HL-60/S4 treated with phorbol 12-myristate 13-acetate at 8.2 ng/mL for 4 days and 3 days (cell line): ENCODE results near the gene PHLDB1.

Experiments used
- in situ Hi-C: fragments of 300-500 bp; cut with MboI; formaldehyde crosslinking; loops from 2 replicates; pipeline ENCODE4 v1.15.0; 2022; ENCODE audit warnings: low sequenced_read_pairs

PHLDB1 gene

DNA sequence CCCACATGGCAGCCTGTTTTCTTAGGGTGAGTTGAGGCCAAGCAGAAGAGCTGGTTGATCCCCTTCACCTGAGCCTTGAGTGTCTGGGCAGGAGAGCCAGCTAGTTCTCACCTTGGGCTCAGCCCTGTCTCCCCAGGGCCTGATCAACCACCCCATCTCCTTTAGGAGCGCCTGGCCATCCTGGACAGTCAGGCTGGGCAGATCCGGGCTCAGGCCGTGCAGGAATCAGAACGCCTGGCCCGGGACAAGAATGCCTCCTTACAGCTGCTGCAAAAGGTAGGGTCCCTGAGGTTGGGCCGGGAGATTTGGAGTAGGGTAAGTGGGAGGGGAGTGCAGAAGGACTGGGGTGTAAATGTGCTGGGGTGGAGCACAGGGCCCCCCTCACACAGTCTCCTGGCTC is 31.3 kb downstream of the PHLDB1 start:
- in situ Hi-C loops: no loop called here

DNA sequence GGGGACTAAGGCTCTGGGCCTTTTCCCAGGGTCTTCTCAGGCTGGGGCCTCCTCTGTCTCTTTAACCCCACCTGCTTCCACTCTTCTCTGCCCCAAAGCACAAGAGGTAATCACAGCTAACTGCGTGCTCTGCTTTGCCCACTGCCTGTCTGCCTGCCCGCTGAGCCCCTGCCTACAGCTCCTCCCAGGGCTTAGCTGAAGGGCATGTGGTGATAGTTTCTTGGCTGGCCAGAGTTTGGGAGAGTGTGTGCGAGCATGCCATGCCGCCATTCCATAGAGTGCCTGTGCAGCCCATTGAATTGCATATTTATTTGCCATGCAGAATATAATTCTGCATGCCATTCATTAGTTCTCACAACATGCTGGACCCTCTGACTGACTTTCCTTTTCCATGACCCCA is 32.5 kb downstream of the PHLDB1 start:
- in situ Hi-C loops: no loop called here

DNA sequence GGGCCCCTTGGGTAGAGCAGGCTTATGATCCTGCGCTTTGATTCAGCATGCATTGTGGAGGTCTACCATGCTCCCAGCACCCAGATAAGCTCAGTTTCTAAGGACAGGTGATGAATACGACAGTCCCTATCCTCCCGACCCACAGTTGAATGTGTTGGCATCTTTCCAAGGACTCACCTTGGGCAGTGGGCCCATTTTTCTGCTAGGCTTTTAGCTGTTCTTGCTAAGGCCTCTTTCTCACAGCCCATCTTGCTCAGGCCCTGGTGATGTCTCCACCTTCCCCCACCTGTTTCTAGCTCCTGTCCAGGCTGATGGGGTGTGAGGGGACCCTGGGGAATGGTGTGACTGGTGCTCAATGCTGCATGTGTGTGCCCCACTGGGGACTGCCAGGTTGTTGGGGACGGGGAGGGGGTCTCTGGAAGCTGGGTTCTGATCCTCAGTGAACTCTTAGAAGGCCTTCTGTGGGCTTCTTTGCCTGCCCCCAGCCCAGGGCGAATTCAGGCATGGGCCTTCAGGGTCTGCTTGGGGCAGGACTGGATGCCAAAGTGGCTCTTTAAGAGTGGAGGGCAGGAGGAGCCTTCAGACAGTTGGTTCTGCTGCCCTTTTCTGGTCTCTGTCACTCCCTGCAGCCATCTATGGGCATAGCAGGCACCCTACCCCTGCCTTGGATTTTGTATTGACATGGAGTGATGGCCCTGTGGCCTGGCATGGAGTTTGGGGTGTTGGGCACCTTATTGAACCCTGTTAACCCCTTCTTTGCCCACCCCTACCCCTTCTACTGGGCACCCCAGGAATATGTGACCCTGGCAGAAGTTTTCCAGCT is 33.1 kb downstream of the PHLDB1 start:
- in situ Hi-C loops: no loop called here

DNA sequence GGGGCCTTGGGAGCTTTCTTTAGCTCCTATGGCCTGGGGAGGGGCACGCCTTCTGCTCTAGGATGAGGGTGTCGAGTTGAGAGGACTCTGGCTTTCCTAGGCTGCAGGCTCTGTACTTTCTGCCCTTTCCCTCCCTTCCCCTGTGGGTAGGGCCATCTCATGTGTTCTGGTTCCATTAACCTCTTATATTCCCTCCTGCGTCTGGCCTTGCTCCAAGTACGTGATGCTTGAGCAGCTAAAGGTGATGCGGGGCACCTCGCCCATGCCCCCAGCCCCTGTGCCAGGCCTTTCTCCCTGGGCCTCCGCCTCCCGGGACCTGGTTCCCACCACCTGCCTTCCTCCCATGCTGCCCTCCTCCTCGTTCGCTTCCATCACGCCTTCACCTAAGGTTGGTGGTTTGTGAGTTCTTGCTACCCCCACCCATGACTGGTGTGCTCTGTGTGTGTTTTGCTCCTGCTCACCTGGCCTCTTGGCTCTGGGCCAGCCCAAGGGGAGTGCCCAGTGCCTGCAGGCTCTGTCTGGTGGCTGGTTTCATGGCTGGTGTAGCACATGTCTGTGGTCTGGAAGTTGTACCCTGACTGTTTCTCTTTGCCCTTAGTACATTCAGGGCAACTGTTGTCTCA is 34.1 kb downstream of the PHLDB1 start:
- in situ Hi-C loops: no loop called here

DNA sequence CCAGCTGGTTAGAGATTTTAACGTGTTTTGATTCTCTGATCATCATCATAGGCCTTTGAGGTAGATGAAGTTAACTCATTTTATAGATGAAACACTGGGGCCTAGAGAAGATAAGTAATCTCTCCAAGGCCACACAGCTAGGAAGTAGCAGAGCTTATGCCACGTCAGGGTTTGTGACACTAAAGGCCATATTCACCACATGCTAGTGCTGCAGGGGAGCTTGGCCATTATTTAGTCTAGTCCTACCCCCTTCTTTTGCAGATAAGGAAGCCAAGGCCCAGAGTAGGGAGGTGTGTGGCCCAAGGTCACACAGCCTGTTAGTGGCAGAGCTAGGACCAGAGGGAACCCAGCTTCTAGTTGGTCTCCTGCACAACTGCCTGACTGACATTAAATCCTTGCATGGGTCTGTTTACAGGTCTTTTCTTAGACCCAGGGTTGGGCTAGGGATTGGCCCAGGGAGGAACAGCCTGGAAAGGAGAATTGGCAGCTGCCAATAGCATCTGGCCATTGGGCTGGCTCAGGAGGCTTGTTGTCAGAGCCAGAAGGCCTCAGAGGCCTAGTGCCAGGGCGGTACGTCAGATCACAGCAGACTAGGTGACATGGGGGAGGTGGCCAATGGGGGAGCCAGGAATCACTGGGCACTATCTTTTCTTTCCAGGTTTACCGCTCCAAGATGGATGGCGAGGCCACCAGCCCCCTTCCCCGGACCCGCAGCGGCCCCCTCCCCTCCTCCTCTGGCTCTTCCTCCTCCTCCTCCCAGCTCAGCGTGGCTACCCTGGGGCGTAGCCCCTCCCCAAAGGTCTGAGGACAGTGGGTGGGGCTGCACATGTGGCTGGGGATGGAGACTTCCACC is 36.0 kb downstream of the PHLDB1 start:
- in situ Hi-C loops: no loop called here

DNA sequence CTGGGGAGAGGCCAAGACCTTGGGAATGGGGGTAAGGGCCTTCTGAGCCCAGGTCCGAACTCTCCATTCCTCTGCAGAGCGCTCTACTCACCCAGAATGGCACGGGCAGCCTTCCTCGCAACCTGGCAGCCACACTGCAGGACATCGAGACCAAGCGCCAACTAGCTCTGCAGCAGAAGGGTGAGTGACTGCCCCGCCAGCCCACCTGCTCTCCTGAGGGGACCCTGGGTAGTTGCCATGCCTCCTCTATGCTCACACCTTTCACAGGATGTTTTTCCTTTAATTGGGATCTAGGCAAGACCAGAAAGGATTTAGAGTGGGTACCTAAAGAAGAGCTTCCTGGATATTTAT is 36.6 kb downstream of the PHLDB1 start:
- in situ Hi-C loops: no loop called here

DNA sequence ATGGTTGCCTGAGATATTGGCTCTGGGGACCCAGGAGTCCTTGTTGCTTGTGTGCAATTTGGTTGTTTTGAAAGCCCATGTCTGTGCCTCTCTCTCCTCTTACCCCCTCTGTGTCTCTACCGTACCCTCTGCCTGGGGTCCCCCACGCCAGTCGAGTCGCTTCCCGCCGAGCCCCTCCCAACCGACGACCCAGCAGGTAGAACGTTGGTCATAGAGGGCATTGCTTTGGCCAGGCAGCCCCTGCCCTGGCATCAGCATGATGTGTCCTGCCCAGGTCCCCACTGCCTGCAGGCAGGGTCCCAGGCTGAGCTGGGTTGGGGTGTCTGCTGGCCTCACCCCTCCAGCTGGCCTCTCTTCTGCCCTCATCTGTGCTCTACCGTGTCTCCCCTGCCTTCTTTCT is 37.1 kb downstream of the PHLDB1 start:
- in situ Hi-C loops: no loop called here

DNA sequence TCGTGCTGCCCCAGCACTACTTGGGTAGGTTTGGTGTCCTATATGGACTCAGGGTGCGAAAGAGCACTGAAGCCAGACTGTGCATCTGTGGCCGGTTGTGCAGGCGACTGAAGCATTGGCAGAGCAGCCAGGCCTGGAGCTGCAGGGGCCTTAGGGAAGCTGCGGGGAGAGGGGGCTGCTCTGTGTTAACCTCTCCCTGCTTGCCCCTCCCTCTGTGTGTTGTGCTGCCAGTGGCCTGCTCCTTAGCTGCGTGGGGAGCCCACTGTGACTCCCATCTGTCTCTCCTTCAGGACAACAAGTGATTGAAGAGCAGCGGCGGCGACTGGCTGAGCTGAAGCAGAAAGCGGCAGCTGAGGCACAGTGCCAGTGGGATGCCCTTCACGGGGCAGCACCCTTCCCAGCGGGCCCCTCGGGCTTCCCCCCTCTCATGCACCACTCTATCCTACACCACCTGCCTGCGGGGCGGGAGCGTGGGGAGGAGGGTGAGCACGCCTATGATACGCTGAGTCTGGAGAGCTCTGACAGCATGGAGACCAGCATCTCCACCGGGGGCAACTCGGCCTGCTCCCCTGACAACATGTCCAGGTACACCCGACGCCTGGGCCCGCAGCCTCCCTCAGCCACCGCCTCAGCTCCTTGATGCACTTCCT is 37.8 kb downstream of the PHLDB1 start:
- in situ Hi-C loops: no loop called here

DNA sequence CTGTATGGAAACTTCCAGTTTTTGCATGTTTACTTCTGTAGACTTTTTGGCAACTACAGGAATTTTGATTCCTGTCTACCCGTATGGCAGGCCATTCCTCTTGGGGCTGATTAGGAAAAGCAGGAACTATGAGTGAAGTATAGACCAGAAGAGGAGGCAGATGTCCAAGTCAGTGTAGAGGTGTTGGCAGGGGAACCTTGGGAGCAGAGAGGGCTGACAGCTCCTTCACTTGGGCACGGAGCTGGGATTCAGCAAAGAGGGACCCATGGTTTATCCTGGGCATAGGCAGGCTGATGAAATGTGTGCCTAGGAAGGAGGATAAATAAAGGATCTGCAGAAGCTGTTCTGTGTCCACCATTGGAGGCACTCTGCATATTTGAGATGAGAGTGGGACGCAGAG is 39.0 kb downstream of the PHLDB1 start:
- in situ Hi-C loops: no loop called here

DNA sequence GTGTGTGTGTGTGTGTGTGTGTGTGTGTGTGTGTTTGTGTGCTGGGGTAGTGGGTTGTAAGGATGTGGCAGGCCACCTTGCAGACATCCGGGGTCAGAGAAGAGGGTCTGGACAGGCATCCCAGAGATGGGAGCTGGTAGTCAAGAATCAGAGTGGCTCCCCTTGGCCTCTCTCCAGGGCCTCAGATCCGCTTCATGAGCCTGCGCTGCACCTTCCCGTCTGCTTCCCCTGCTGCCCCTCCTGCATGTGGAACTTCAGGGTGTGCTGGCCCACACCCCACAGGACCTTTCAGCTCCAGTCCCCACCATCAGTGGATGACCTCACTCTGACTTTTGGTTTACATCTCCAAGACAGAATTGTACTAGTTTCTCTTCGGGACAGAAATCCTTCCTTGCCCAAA is 40.9 kb downstream of the PHLDB1 start:
- in situ Hi-C loops: no loop called here

DNA sequence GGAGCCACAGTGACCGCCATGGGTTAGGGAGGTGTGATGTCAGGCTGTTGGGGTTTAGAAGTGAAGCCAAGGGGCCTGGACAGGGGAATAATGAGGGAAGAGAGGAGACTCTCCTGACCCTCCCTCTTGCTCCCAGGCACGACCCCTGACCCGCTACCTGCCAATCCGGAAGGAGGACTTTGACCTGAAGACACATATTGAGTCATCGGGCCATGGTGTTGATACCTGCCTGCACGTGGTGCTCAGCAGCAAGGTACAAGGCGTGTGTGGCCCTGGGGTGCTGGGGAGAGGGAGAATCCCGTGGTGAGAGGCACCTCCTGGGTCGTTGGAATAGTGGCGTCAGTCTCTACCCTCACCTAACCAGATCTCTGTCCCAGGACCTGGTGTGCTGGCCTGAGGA is 42.5 kb downstream of the PHLDB1 start:
- in situ Hi-C loops: no loop called here

DNA sequence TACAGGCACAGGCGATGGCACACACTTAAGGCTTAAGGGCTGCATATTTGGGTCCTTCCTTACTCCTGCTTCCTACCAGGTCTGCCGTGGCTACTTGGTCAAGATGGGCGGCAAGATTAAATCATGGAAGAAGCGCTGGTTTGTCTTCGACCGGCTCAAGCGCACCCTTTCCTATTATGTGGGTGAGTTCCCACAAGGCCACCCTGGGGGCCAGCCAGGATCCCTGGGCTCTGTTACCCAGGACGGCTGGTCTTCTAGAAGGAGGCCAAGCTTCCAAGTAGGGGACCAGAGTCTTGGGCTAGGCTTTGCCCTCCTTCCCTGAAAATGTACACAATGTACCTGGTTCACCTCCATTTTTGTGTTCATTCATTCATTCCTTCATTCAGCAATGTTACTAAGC is 43.0 kb downstream of the PHLDB1 start:
- in situ Hi-C loops: no loop called here

DNA sequence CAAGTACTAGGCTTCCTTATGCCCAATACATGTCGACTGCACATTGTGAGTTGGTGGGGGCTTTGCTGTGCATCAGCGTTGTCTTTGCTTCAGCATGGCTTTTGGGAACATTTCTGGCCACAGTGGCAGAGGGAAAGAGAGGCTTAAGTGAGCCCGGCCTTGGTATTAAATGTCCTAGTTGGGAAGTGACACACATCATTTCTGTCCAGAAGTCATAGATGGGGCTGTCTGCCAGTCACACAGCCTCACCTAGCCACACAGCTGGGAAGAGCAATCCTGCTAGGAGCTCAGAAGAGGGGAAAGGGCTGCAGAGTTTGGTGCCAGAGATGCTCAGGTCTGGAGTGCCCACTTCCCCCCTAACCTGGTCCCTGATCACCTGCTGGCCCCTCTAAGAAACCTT is 44.4 kb downstream of the PHLDB1 start:
- in situ Hi-C loops: no loop called here

DNA sequence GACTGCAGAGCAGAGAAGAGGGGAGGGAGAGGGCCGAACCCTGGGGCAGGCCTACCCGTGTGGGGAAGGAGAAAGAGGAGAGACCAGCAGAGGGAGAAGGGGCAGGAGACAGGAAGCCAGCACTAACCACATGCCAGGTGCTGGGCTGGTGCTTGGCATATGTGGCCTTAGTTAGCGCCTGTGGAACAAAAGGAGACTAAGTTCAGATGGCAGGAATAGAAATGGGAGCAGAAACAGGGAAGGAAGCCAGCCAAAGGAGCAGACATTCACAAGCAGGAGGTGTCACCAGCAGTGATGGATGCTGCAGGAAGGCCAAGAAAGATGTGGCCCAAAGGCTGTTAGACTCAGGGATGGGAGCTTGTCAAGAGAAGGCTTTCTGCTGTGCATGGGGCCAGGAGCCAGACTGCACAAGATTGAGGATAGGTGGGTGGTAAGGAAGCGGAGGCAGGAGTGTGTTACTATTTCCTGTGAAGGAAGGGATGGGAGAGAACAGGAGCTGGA is 45.3 kb downstream of the PHLDB1 start:
- in situ Hi-C loops: no loop called here

DNA sequence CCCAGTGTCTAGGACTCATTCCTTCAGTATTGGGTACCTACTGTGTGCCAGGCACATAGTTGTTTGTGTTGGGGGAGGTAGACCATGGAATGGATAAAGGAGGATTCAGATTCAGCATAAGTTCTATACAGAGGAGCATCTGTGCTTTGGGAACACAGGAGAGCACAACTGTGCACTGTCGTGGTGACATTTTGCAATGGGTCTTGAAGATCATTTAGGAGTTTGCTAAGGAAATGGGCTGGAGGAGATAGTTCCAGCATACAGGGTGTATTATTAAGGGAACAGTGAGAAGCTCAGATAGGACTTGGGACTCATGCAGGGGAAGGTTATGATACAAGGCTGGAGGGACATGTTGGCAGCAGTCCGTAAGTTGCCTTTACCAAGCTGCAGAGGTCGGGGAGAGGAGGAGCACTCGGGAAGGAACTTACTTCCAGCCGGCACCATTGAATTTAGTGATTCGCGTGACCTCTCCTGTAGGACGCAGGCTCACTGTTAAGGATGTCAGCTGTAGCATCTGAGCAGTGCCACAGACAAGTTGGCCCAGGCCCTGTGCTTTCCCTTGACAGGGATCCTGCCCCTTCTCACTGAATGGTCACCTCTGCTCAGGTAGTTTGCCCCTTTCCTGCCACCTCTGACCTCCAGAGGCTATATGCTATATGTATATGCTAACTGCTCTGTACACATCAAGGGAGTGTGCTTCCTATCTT is 46.4 kb downstream of the PHLDB1 start:
- in situ Hi-C loops: no loop called here

DNA sequence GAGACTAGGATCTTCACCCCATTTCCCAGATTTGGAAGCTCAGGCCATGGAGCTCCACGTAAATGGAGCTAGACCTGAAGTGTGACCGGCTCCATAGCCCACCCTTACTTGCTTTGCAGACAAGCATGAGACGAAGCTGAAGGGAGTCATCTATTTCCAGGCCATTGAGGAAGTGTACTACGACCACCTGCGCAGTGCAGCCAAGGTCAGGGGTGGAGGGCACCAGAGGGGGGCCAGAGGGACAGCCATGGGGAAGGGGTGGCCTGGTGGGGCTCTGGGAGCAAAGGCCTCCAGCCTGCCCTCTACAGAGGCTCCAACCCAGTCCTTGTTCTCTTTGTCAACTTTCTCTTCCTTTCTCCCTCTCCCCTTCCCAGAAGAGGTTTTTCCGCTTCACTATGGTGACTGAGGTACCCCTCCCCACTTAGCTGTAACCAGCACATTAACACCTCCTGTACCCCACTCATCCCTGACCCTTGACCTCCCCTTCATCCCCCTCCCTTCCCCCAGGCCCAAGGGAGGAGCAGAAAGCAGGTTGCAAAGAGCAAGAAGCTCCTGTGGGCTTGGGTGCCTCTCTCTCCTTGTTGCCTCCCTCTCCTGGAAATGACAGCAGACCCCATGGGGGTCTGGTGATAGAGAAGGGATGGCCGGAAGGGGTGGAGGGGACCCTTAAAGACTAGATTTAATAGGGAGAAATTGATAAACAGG is 48.2 kb downstream of the PHLDB1 start:
- in situ Hi-C loops: no loop called here

DNA sequence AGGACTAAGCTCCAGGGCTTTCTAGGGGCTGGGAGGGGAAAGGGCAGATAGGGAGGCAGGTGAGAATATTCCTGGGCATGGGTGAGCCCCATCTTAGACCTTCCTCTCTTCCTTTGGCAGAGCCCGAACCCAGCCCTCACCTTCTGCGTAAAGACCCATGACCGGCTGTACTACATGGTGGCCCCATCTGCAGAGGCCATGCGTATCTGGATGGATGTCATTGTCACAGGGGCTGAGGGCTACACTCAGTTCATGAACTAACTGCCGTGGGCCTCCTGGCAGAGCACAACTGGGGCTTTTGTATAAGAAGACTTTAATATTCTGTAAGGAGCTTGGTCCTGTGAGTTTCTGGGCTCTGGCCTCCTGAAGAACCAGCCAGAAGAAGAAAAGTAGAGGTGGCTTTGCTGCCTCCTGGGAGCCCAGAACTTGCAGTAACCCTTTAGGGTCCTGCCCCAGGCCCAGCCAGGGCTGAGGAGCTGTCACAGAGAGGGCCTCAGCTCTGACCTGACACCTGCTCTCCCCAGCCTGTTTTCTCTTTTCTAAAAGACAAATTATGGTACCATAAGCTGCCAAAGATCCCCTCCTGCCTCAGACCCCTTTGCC is 49.2 kb downstream of the PHLDB1 start:
- in situ Hi-C loops: no loop called here

DNA sequence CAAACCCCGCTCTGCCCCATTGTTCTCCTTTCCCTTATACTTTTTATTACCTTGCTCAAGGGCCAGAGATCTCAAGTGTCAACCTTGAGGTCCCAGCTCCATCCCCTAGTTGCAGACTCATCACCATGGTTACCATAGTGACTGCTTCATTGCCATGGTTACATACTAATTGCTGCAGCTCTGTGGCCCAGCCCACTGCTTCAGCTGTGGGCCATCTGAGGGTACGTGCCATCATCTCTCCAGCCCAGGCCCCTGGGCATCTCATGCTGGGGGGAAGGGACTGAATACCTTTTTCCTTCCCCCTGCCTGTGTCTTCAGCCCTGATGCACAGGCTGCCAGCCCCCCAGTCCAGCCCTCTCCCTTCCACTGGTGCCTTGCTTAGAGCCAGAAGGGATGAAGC is 49.8 kb downstream of the PHLDB1 start:
- in situ Hi-C loops: no loop called here

DNA sequence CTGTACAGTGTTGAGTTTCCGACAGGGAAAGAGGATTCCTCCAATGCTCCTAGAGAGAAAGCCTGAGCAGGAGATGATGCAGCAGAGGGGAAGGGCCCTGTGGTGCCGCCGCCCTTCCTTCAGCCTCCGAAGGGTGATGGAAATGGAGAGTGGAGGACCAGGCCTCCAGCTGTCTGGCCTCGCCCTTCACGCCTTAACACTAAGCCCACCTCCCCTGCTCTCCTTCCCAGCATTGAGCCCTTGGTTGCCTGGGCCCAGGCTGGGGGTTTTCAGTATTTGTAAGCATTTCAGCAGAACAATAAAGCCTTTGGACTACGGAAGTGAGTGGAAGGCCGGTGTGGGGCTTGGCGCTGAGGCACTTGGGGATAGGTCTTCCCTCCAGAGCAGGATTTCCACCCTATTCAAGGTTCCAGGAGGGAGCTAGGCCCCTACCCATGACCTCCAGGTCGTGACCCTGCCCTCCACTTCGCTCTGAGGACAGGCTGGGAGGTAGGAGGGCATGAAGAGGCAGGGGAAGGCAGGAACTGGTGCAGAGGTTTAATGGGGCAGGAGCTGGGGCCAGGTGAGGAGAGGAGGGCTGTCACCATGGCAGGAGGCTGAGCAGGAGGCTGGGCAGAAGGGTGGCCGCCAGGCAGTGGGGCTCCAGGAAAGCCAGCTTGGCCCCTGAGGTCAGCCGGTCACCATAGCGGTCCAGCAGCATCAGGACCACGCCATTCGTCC is 50.5 kb downstream of the PHLDB1 start:
- in situ Hi-C loops: no loop called here
